ENCODE data around the gene SNRNP200.

SNRNP200 gene

GRCh38 chr2:96291751-96292150, 13.6 kb downstream of the SNRNP200 start:
- in situ Hi-C loops (cut with MboI; ENCODE audit: low sequenced_read_pairs, unreplicated experiment) = no loop called here
- no peak for TF ChIP-seq CTCF (IDR thresholded peaks at IDR 0.05; ENCODE audit: borderline replicate concordance, control extremely low read depth, extremely low read depth, insufficient read depth, missing control alignments)
- no peak for DNase-seq (ENCODE audit: low spot score)

- TF ChIP-seq CTCF (IDR thresholded peaks at IDR 0.05; ENCODE audit: borderline replicate concordance, control extremely low read depth, extremely low read depth, insufficient read depth, missing control alignments) = no peak
- no peak for DNase-seq (ENCODE audit: low spot score)
- in situ Hi-C loops (cut with MboI; ENCODE audit: low sequenced_read_pairs, unreplicated experiment) = no loop called here
These were observed 18.0 kb downstream of the SNRNP200 start for GRCh38 chr2:96287273-96287856.

GRCh38 chr2:96276787-96277499, 28.4 kb downstream of the SNRNP200 start:
- no peak for TF ChIP-seq CTCF (IDR thresholded peaks at IDR 0.05; ENCODE audit: borderline replicate concordance, control extremely low read depth, extremely low read depth, insufficient read depth, missing control alignments)
- in situ Hi-C loops (cut with MboI; ENCODE audit: low sequenced_read_pairs, unreplicated experiment) = no loop called here
- no peak for DNase-seq (ENCODE audit: low spot score)

GRCh38 chr2:96274355-96275056, 30.8 kb downstream of the SNRNP200 start:
- in situ Hi-C loops (cut with MboI; ENCODE audit: low sequenced_read_pairs, unreplicated experiment) = loop anchor here (25.0 kb wide), 1 partner anchor 262 kb away; no protein-coding TSS in a partner anchor
- no peak for TF ChIP-seq CTCF (IDR thresholded peaks at IDR 0.05; ENCODE audit: borderline replicate concordance, control extremely low read depth, extremely low read depth, insufficient read depth, missing control alignments)
- no peak for DNase-seq (ENCODE audit: low spot score)

- in situ Hi-C loops (cut with MboI; ENCODE audit: low sequenced_read_pairs, unreplicated experiment) = loop anchor here (25.0 kb wide), 1 partner anchor 261 kb away; no protein-coding TSS in a partner anchor
- DNase-seq (ENCODE audit: low spot score) = no peak
- TF ChIP-seq CTCF (IDR thresholded peaks at IDR 0.05; ENCODE audit: borderline replicate concordance, control extremely low read depth, extremely low read depth, insufficient read depth, missing control alignments) = no peak
These were observed 31.6 kb downstream of the SNRNP200 start for GRCh38 chr2:96273763-96274162.

- no peak for TF ChIP-seq CTCF (IDR thresholded peaks at IDR 0.05; ENCODE audit: borderline replicate concordance, control extremely low read depth, extremely low read depth, insufficient read depth, missing control alignments)
- in situ Hi-C loops (cut with MboI; ENCODE audit: low sequenced_read_pairs, unreplicated experiment) = loop anchor here (25.0 kb wide), 1 partner anchor 260 kb away; no protein-coding TSS in a partner anchor
- DNase-seq (ENCODE audit: low spot score) = no peak
These were observed 33.4 kb downstream of the SNRNP200 start for GRCh38 chr2:96271995-96272394.
